DLD1 (cell line): Measurements from ENCODE around the gene PCDHB2.
"Not testable (repeated sequence)": the region's sequence is repeated elsewhere in the genome, so short reads cannot be mapped to it uniquely, and the experiment has no call there.

Experiments
- in situ Hi-C: cut with HindIII; loops from 2 replicates; pipeline ENCODE4 v1.10.0; 2017; ENCODE audit warnings: low sequenced_read_pairs

PCDHB2 gene

GRCh38 chr5:141094481-141095262, at the start of gene PCDHB2:
Gene PCDHB2 (plus strand): TSS chr5:141094615. CDS start chr5:141094791, 176 bp downstream.
- in situ Hi-C loops: no loop called here

GRCh38 chr5:141050622-141051520, 43.5 kb upstream of the PCDHB2 start, which contains the start of gene PCDHB1:
Gene PCDHB1 (plus strand): TSS chr5:141051374. CDS start chr5:141051471, 97 bp downstream.
- in situ Hi-C loops: no loop called here

GRCh38 chr5:141051521-141051866, 42.9 kb upstream of the PCDHB2 start:
- in situ Hi-C loops: no loop called here

- in situ Hi-C loops: no loop called here
Observed at GRCh38 chr5:141077826-141078225, 16.6 kb upstream of the PCDHB2 start.

- in situ Hi-C loops: no loop called here
Observed at GRCh38 chr5:141082228-141082627, 12.2 kb upstream of the PCDHB2 start.

GRCh38 chr5:141084487-141084989, 9.9 kb upstream of the PCDHB2 start:
- in situ Hi-C loops: no loop called here

GRCh38 chr5:141095263-141095641, 837 bp downstream of the PCDHB2 start:
- in situ Hi-C loops: no loop called here

- in situ Hi-C loops: not testable (repeated sequence)
Observed at GRCh38 chr5:141096181-141096580, 1.8 kb downstream of the PCDHB2 start.

- in situ Hi-C loops: not testable (repeated sequence)
Observed at GRCh38 chr5:141096586-141096985, 2.2 kb downstream of the PCDHB2 start.

GRCh38 chr5:141100243-141100805, 5.9 kb downstream of the PCDHB2 start, which contains the start of gene PCDHB3:
Gene PCDHB3 (plus strand): TSS chr5:141100473. CDS start chr5:141100650, 177 bp downstream.
- in situ Hi-C loops: no loop called here

GRCh38 chr5:141101059-141101458, 6.6 kb downstream of the PCDHB2 start:
- in situ Hi-C loops: no loop called here

GRCh38 chr5:141102070-141102469, 7.7 kb downstream of the PCDHB2 start:
- in situ Hi-C loops: not testable (repeated sequence)

GRCh38 chr5:141102471-141102870, 8.1 kb downstream of the PCDHB2 start:
- in situ Hi-C loops: not testable (repeated sequence)

GRCh38 chr5:141105350-141105749, 10.9 kb downstream of the PCDHB2 start:
- in situ Hi-C loops: no loop called here

- in situ Hi-C loops: no loop called here
Observed at GRCh38 chr5:141119250-141119649, 24.8 kb downstream of the PCDHB2 start.

GRCh38 chr5:141121563-141121962, 27.1 kb downstream of the PCDHB2 start, which contains the start of gene PCDHB4:
Gene PCDHB4 (plus strand): TSS chr5:141121818. CDS start chr5:141121999, 181 bp downstream.
- in situ Hi-C loops: no loop called here

GRCh38 chr5:141121985-141122384, 27.6 kb downstream of the PCDHB2 start:
- in situ Hi-C loops: no loop called here

- in situ Hi-C loops: not testable (repeated sequence)
Observed at GRCh38 chr5:141123396-141124135, 29.2 kb downstream of the PCDHB2 start.

GRCh38 chr5:141127305-141127704, 32.9 kb downstream of the PCDHB2 start:
- in situ Hi-C loops: no loop called here

GRCh38 chr5:141135030-141135717, 40.8 kb downstream of the PCDHB2 start, which contains the start of gene PCDHB5:
Gene PCDHB5 (plus strand): TSS chr5:141135206. CDS start chr5:141135435, 229 bp downstream.
- in situ Hi-C loops: no loop called here
